Femur (tissue), 1 donor: ENCODE measurements around the gene GAL.

ENCODE experiments used
- DNase-seq: peaks from one replicate; pipeline ENCODE4 v3.0.0-alpha.2; 2017

The GAL gene

GRCh38 chr11:68659158-68659921 is 25.0 kb upstream of the GAL start:
- DNase-seq = peak; percentile 85

DNA sequence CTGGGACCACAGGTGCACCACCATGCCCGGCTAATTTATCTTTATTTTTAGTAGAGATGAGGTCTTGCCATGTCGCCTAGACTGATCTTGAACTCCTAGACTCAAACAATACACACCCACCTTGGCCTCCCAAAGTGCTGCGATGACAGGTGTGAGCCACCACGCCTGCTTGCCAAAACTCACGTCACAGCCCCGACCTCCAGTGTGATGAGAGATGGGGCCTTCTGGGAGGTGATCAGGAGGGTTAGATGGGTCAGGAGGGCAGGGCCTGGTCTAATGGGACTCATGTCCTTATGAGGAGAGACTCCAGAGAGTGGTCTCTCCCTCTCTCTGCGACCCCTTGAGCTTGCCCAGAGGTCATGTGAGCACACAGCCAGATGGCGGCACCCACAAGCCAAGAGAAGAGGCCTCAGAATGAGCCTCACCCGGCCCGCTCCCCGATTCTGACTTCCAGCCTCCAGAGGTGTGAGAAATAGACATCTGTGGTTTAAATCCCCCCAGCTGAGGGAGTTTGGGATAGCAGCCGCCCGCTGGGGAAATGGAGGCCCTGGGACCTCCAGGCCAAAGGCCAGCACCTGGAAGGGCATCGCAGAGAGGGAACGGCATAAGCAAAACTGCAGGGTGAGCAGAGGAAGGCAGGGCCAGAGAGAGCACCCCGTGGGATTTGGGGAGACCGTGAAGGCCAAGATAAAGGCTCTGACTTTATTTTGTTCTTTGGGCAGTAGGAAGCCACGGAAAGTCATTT is 24.1 kb upstream of the GAL start:
- no peak for DNase-seq

DNA sequence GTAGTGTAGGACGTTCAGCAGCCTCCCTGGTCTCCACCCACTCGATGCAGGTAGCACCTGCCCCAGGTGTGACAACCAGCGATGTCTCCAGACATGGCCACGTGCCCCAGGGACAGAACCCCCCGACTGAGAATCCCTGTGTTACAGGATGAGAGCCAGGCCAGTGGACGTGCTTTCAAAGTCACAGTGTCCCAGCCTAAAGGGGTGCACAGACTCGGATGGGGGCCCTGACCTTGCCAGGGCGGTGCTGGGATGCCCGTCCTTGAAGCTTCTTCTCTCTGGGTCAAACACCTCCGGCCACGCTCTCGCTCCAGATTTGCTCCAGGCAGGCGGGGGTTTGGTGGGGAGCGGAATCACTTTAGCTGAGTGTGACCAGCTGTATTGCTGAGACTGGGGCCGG is 23.3 kb upstream of the GAL start:
- DNase-seq = no peak

GRCh38 chr11:68661697-68662603 is 22.4 kb upstream of the GAL start:
- no peak for DNase-seq

DNA sequence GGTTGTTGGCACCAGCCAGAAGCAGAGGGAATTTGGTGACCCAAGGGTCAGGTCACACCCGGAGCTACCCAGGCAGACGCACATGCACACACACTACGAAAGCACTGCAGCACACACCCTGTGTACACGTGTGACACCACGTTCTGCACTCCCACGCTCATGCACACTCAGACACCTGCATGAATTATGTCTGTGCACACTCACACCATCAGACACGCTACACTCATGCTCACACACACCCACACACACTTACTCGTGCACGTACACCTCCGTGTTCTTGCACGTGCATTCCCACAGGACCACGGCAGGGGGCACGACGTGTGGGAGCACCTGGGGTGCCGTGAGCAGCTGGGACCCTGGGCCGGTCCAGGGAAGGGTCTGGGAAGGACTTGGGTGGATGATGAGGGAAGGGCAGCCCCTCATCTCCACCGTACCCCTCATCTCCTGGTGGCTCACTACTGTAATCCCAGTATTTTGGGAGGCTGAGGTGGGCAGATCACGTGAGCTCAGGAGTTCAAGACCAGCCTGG is 20.8 kb upstream of the GAL start:
- DNase-seq = no peak

GRCh38 chr11:68664141-68664540 is 20.2 kb upstream of the GAL start:
- no peak for DNase-seq

DNA sequence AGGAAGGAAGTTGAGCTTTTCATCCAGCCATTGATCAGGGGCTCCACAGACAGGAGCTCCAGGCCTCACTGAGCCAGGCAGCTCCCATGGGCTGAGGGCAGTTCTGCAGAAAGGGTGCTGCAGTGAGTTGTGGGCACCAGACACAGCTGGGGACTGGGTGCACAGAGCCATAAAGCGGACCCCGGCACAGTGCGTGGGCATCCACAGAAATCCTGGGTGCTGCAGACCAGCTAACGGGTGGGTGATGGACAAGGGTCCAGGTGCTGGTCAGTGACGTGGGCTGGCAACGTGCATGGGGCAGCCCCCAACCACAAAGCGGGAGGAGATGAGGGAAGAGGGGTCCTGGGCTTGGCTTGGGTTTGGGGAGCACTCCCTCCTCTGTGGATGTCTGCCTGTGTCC is 19.4 kb upstream of the GAL start:
- no peak for DNase-seq

DNA sequence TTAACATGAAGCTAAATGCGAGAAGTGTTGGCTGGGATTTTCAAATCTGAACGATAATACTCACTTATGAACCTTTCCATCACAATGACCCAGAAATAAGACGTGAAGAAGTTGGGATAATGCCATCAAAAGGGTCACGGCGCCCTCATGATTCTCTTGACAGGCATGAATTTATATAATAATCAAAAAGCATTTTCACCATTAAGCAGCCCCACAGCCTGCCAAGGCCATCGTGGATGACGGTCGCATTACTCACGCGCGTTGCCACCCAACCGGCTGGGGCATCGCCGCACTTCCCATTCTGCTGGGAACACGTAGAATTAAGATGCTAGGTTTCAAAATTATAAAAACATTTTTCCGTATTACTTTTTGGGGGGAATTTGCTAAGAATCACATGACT is 18.9 kb upstream of the GAL start:
- DNase-seq = no peak

- no peak for DNase-seq
Observed at GRCh38 chr11:68666849-68667248, 17.5 kb upstream of the GAL start.

DNA sequence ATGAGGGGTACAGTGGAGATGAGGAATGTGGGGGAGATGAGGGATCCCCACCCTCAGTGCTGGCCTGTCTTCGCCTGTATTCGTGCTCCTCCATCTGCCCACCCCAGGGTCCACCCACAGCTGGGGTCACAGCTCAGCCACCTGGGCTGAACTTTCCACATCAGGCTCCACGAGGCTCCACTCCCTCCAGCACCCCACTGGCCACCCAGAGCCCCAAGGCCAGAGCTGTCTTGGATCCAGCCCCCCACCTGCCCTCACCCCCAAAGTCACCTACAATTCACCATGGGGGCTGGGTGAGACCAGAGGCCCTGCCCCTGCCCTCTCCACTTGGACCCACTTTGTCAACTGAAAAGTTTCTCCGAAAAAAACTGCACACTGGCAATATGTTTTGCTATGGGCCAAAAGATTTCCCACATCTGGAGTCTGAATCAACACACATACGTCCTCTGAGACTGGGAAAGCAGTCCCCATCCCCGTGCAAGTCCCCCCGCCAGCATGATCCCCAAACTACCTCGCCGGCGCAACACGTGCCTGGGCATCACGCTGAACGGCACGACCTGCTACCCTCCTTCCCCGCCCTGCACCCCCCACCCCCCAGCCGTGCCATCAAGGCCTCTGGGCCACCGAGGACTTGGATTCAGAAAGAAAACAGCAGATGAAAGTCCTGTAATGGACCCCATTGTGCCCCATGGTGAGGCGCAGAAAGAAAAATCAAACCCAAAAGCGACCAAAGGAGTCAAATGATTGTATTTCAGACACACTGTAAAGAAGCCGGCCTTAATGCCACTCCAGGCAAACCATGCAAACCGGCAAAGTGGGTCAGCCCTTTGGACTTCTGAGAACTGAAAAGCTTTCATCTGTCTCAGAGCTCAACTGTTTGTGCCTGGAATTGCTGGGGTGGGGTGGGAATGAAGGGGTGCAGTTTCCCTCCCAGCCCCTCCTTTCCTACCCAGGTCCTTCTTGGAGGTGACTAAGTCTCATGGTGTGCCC is 16.5 kb upstream of the GAL start:
- DNase-seq = no peak

DNA sequence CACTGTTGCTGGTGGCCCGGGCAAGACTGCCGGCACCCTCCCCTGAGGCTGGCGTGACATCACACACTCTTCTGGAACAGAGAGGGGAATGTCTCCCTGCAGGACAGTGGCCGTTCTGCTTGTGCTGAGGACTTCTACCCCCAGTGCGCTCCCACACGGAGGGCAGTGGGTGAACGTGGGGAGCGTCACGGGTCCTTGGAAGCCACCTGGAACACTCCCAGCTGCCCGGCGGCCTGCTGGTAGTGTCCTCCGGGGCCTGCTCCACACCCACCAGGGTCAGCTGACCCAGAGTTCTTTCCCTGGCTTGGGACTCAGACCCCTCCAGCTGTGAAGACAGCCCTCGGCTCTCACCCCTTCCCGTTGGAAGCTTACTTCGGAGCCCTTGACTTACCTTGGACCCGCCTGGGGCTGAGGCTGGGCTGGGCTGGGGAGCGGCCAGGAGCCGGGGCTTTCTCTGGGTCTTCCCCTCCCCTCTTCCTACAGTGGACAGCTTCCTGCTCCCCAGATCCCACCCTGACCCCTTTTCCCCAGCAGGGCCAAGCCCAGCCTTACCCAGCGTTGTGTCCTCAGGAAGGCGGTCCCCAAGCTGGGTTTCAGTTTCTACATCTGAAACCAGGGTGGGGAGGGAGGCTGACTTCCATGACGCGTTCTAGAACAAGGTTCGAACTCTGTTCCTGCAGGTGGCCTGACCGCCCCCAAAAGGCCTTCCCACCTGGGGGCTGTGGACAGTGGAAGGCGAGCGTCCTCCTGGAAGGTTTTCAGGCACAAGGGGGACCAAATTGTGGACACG is 14.8 kb upstream of the GAL start:
- DNase-seq = no peak

DNA sequence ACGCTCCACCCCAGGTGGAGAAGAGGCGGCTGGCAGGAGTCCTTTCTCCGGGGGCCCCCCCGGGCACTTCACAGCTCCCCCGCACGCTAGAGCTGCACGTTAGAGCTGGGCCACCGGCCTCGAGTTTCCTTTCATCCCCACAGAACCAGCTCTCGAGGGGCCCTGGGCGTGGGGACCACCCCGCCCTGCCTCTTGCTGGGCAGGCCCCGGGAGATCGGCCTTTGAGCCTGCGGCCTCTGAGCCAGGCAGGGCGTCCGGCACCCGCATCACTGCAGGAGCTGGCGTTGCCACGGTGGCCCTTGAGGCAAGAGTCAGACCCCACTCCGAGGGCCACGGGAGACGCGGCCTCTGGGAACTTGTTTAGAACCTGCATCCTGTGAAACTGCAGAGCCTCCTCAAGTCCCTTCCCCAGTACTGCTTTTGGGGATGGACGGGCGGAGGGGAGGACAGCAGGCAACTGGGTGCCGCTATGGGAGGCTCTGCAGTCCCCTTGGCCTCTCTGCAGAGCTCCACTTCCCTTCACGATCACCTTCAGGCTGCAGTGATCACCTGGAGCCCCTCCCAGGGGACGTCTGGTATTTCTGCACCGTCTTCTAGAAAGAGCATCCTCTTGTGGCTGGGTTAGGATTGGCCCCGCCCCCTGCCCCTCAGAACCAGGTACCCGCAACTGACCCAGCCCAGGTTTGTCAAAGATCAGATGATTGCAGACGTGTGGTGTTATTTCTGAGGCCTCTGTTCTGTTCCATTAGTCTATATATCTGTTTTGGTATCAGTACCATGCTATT is 13.9 kb upstream of the GAL start:
- DNase-seq = no peak

GRCh38 chr11:68673306-68673945 is 10.9 kb upstream of the GAL start:
- DNase-seq = no peak

GRCh38 chr11:68673991-68674390 is 10.4 kb upstream of the GAL start:
- no peak for DNase-seq

GRCh38 chr11:68674461-68674860 is 9.9 kb upstream of the GAL start:
- DNase-seq = no peak

DNA sequence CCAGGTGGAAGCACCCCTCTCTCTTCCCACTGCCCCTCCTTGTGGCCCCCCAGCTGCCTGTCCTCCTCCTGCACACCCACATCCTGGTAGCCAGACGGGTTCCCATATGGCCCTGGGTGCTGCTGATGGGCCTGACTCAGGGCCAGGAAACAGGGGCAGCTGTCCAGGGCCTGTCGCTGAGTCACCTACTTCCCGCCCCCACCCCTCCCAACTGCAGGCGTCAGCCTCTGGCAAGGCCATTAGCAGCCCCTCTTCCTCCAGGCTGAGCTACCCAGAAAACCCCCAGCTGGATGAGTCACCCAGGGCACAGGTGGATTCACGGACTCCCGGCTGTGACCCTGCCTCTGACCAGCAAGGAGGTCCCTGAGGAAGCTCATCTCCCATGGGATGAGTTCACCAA is 6.9 kb upstream of the GAL start:
- peak; percentile 69 for DNase-seq

GRCh38 chr11:68678031-68678441 is 6.3 kb upstream of the GAL start:
- DNase-seq = no peak

DNA sequence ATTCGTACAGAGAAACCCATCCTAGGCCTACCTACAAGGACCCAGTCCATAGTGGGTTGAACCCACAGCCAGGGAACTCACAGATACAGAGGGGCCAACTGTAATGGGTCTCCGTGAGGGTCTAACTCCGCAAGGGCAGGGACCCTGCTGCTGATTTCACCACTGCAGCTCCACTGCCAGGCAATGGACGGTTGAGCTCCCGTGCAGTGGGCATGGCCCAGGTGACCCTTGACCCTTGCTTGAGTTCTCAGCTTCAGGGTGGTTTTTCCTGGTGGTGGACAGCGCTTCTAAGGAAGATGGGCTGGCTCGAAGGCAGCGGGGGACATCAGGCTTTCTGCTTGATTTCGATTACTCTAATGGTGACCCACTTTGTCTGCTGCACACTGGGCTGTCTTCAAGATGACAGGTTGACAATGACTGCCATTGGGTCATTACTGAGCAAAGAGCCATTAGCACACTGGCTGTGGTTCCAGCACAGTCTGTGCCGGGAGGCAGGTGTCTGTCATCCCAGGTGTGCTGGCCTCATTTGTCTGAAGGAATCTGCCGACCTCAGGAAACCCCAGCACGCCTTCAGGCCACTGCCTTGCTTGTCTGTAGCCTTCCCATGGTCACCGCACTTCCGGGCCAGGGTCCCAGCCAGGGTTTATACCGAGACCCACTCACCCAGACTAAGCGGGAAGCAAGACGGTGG is 3.7 kb upstream of the GAL start:
- DNase-seq = no peak

DNA sequence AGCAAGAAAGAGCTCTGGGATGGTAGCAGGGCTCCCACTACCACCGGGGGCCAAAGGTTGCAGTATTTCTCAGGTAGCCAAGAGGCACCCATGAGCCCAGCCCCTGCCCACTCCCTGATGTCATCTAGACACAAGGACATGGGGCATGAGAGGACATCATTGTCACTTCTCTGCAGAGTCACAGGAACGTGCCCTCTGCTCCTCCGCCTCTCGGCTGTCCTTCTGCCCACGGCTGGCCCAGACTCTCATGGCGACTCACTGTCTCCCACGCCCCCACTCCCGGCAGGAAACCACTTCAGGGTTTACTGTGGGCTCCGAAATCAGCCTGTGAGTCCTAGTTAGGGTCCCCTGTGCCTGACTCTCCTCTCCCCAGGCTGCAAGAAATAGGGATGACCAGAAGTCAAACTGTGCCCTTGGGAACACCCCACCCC is 1.8 kb upstream of the GAL start:
- no peak for DNase-seq
